ENCODE measurements around the gene PTTG1IP.

DNA sequence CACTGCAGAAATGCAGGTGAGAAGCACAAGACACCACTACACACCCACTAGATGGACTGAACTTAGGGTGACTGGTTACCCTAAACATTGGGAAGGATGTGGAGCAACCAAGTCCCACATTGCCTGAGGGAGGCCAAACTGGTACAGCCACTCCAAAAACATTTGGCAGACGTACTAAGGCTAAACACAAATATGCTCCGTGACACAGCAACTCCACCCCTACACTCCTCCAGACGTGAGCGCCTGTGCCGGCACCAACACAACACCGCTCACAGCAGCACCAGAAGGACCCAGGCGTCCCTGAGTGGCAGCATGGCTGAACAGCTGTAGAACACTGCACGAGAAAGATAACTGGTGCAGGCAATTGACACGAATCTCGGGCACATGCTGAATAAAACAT is 14.7 kb downstream of the PTTG1IP start:
- TF ChIP-seq, protein P1, sequence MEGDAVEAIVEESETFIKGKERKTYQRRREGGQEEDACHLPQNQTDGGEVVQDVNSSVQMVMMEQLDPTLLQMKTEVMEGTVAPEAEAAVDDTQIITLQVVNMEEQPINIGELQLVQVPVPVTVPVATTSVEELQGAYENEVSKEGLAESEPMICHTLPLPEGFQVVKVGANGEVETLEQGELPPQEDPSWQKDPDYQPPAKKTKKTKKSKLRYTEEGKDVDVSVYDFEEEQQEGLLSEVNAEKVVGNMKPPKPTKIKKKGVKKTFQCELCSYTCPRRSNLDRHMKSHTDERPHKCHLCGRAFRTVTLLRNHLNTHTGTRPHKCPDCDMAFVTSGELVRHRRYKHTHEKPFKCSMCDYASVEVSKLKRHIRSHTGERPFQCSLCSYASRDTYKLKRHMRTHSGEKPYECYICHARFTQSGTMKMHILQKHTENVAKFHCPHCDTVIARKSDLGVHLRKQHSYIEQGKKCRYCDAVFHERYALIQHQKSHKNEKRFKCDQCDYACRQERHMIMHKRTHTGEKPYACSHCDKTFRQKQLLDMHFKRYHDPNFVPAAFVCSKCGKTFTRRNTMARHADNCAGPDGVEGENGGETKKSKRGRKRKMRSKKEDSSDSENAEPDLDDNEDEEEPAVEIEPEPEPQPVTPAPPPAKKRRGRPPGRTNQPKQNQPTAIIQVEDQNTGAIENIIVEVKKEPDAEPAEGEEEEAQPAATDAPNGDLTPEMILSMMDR (optimal IDR thresholded peaks at IDR 0.05 in 1 of 3, IDR thresholded peaks at IDR 0.05 in 1 of 3, conservative IDR thresholded peaks at IDR 0.05 in 1 of 3; ENCODE audit: extremely low read depth in 1 of 3, insufficient read depth in 2 of 3, low read length in 3 of 3): no peak
- no peak for TF ChIP-seq EZH2 (IDR thresholded peaks at IDR 0.05; ENCODE audit: low read length)
